H1 (cell line): Measurements from ENCODE around the gene GUCY1A2. TPM values are rescaled to one million over a fixed set of nuclear protein-coding genes. Genes with fewer than 3 reads are reported as not detected.

Experiments used
- CTCF ChIA-PET: fragments of 300-600 bp; sonication (Branson Sonifier 250); formaldehyde crosslinking; loops from one replicate; lab custom pipeline; 2021; ENCODE audit not compliant: partially characterized antibody; lab: Charles Lee
- POLR2A ChIA-PET: fragments of 300-600 bp; sonication (Branson Sonifier 250); formaldehyde crosslinking; loops from one replicate; lab custom pipeline; 2021; ENCODE audit warnings: inconsistent platforms; ENCODE audit not compliant: partially characterized antibody; lab: Charles Lee
- DNase-seq, 2 experiments: peaks; one replicate each; pipeline versions ENCODE4 v3.0.0 to v3.0.0-alpha.2; 2010 to 2022; ENCODE audit warnings: low spot score in 2 of 2, low read depth in 1 of 2, mixed read lengths in 1 of 2
- FAIRE-seq: peaks from 2 replicates; lab custom pipeline; 2011; peaks lifted over from hg19 to GRCh38; lab: Jason Lieb, UNC
- H2AFZ ChIP-seq: 2 replicates; pipeline ENCODE4 v1.8.1; 2012; ENCODE audit warnings: low read length, inconsistent platforms
- H2AK5ac ChIP-seq: 2 replicates; pipeline ENCODE4 v1.6.1; 2013; ENCODE audit warnings: low read depth, low read length
- H2BK120ac ChIP-seq: replicated peaks from 2 replicates; pipeline ENCODE3; 2013; ENCODE audit warnings: low read depth, low read length, inconsistent platforms
- H2BK12ac ChIP-seq: 2 replicates; pipeline ENCODE4 v1.6.1; 2013; ENCODE audit warnings: low read depth, low read length
- H2BK15ac ChIP-seq: 2 replicates; pipeline ENCODE4 v1.6.1; 2013; ENCODE audit warnings: low read length
- H2BK20ac ChIP-seq: 2 replicates; pipeline ENCODE4 v1.6.1; 2013; ENCODE audit warnings: low read length
- H2BK5ac ChIP-seq: 2 replicates; pipeline ENCODE4 v1.6.1; 2013; ENCODE audit warnings: low read depth, low read length
- H3K14ac ChIP-seq: 2 replicates; pipeline ENCODE4 v1.6.1; 2013; ENCODE audit warnings: inconsistent platforms; ENCODE audit not compliant: insufficient read length
- H3K18ac ChIP-seq: 2 replicates; pipeline ENCODE4 v1.6.1; 2013; ENCODE audit warnings: low read length; ENCODE audit errors: extremely low read depth
- H3K23ac ChIP-seq: 2 replicates; pipeline ENCODE4 v1.6.1; 2013; ENCODE audit warnings: inconsistent platforms; ENCODE audit not compliant: insufficient read length
- H3K23me2 ChIP-seq: 2 replicates; pipeline ENCODE4 v1.6.1; 2013; ENCODE audit warnings: low read depth, low read length
- H3K27ac ChIP-seq: 2 replicates; pipeline ENCODE4 v1.6.1; 2011; ENCODE audit warnings: low read depth, low read length, inconsistent platforms
- H3K27me3 ChIP-seq, 4 experiments: replicated peaks in 1 of 4; 1 replicate in 1 of 4; 2 replicates in 3 of 4; pipeline versions ENCODE4 v1.6.1 to v1.8.1; 2011 to 2013; ENCODE audit warnings: low read length in 3 of 4, mild to moderate bottlenecking in 3 of 4, inconsistent platforms in 2 of 4, mixed read lengths in 2 of 4, moderate library complexity in 1 of 4; ENCODE audit not compliant: control insufficient read depth in 3 of 4, insufficient read depth in 3 of 4; ENCODE audit errors: extremely low read depth in 1 of 4
- H3K36me3 ChIP-seq, 4 experiments: 2 replicates each; pipeline versions ENCODE4 v1.6.1 to v1.8.1; 2011 to 2013; ENCODE audit warnings: mild to moderate bottlenecking in 4 of 4, low read length in 3 of 4, moderate library complexity in 2 of 4, control low read depth in 1 of 4, inconsistent platforms in 1 of 4; ENCODE audit not compliant: insufficient read depth in 4 of 4, control insufficient read depth in 2 of 4
- H3K4ac ChIP-seq: replicated peaks from 2 replicates; pipeline ENCODE3; 2013; ENCODE audit warnings: low read length, low read depth, mixed read lengths, inconsistent platforms; ENCODE audit not compliant: insufficient read length
- H3K4me1 ChIP-seq, 4 experiments: replicated peaks in 1 of 4; 1 replicate in 1 of 4; 2 replicates in 3 of 4; pipeline versions ENCODE4 v1.6.1 to v1.8.1; 2011 to 2013; ENCODE audit warnings: low read length in 3 of 4, inconsistent platforms in 2 of 4, mixed read lengths in 1 of 4; ENCODE audit not compliant: insufficient read depth in 4 of 4, control insufficient read depth in 3 of 4
- H3K4me2 ChIP-seq, 2 experiments: 2 replicates each; pipeline versions ENCODE4 v1.6.1 to v1.8.1; 2011 to 2013; ENCODE audit warnings: low read depth in 2 of 2, low read length in 2 of 2, control low read depth in 1 of 2, inconsistent platforms in 1 of 2, mild to moderate bottlenecking in 1 of 2; ENCODE audit not compliant: insufficient read depth in 1 of 2
- H3K4me3 ChIP-seq, 4 experiments: fragments of 200-600, 300-600 bp in 1 of 4; sonication (generic), shearing (Covaris generic), sonication (Bioruptor Twin) in 1 of 4; 2 replicates each; pipeline versions ENCODE4 v1.5.1 to v1.8.1; 2011 to 2016; ENCODE audit warnings: low read length in 4 of 4, low read depth in 3 of 4, control low read depth in 2 of 4, inconsistent platforms in 2 of 4, mild to moderate bottlenecking in 2 of 4, mixed read lengths in 1 of 4, moderate library complexity in 1 of 4; ENCODE audit not compliant: insufficient read depth in 2 of 4; ENCODE audit errors: extremely low read depth in 1 of 4
- H3K56ac ChIP-seq: replicated peaks from 2 replicates; pipeline ENCODE3; 2013; ENCODE audit warnings: low read depth, mild to moderate bottlenecking, mixed read lengths, low read length, inconsistent platforms; ENCODE audit not compliant: insufficient read length
- H3K79me1 ChIP-seq: 2 replicates; pipeline ENCODE4 v1.6.1; 2013; ENCODE audit warnings: low read depth, low read length, control low read depth
- H3K79me2 ChIP-seq, 2 experiments: 2 replicates each; pipeline versions ENCODE4 v1.6.1 to v1.8.1; 2012 to 2013; ENCODE audit warnings: low read length in 2 of 2, mild to moderate bottlenecking in 2 of 2, inconsistent platforms in 1 of 2; ENCODE audit not compliant: insufficient read depth in 2 of 2, control insufficient read depth in 1 of 2
- H3K9ac ChIP-seq, 4 experiments: replicated peaks in 1 of 4; 1 replicate in 1 of 4; 2 replicates in 3 of 4; pipeline versions ENCODE4 v1.6.1 to v1.8.1; 2011 to 2013; ENCODE audit warnings: low read depth in 3 of 4, low read length in 3 of 4, control low read depth in 2 of 4, mild to moderate bottlenecking in 2 of 4, moderate library complexity in 2 of 4, inconsistent platforms in 1 of 4; ENCODE audit errors: extremely low read depth in 1 of 4
- H3K9me3 ChIP-seq, 2 experiments: 2 replicates each; pipeline versions ENCODE4 v1.6.1 to v1.8.1; 2012 to 2013; ENCODE audit warnings: mild to moderate bottlenecking in 2 of 2, moderate library complexity in 2 of 2, control low read depth in 1 of 2, inconsistent platforms in 1 of 2, low read depth in 1 of 2, low read length in 1 of 2, mixed read lengths in 1 of 2; ENCODE audit not compliant: insufficient read depth in 2 of 2
- H4K20me1 ChIP-seq, 2 experiments: replicated peaks in 1 of 2; 2 replicates each; pipeline versions ENCODE3 to v1.8.1; 2011 to 2013; ENCODE audit warnings: inconsistent platforms in 2 of 2, low read length in 2 of 2, mild to moderate bottlenecking in 1 of 2; ENCODE audit not compliant: insufficient read depth in 2 of 2, control insufficient read depth in 1 of 2
- H4K5ac ChIP-seq: 2 replicates; pipeline ENCODE4 v1.6.1; 2013; ENCODE audit warnings: low read length, low read depth, mixed read lengths, inconsistent platforms; ENCODE audit not compliant: insufficient read length
- H4K8ac ChIP-seq: 2 replicates; pipeline ENCODE4 v1.8.0; 2013; ENCODE audit warnings: mild to moderate bottlenecking, moderate library complexity, low read length, inconsistent platforms; ENCODE audit not compliant: insufficient read depth; ENCODE audit errors: extremely low read depth
- H4K91ac ChIP-seq: replicated peaks from 2 replicates; pipeline ENCODE3; 2013; ENCODE audit warnings: low read length, mixed read lengths, inconsistent platforms; ENCODE audit not compliant: insufficient read length
- KDM4A ChIP-seq: IDR thresholded peaks from one replicate; pipeline ENCODE4 v1.7.1; 2012; ENCODE audit warnings: low read depth, mild to moderate bottlenecking, moderate library complexity, low read length, inconsistent platforms; ENCODE audit not compliant: severe bottlenecking
- KDM5A ChIP-seq: fragments of 200-600 bp; IDR thresholded peaks from 2 replicates; pipeline ENCODE4 v1.7.1; 2012; ENCODE audit warnings: mild to moderate bottlenecking, low read length, inconsistent platforms, mixed read lengths
- RAD21 ChIP-seq, 2 experiments: IDR thresholded peaks in 1 of 2; conservative IDR thresholded peaks in 1 of 2; 2 replicates each; pipeline ENCODE4 v1.6.1; 2011; ENCODE audit warnings: low read depth in 2 of 2, low read length in 2 of 2, improper control_type of control experiment in 1 of 2, inconsistent platforms in 1 of 2, mild to moderate bottlenecking in 1 of 2, moderate library complexity in 1 of 2
- SAP30 ChIP-seq: fragments of 300-600 bp; sonication (generic); IDR thresholded peaks from 2 replicates; pipeline ENCODE4 v1.7.1; 2012; ENCODE audit warnings: low read length, moderate library complexity, mild to moderate bottlenecking, inconsistent platforms; ENCODE audit not compliant: insufficient read depth, insufficient replicate concordance
- SIRT6 ChIP-seq: IDR thresholded peaks from one replicate; pipeline ENCODE4 v1.7.1; 2012; ENCODE audit warnings: low read length, inconsistent platforms
- WGBS, 2 experiments: shearing (Covaris generic) in 1 of 2; methylation state at CpG; one replicate each; pipeline versions ENCODE4 v1.1.6 to v1.1.7; 2013 to 2015; ENCODE audit warnings: low lambda C conversion rate in 2 of 2, mixed read lengths in 2 of 2, inconsistent platforms in 1 of 2, low coverage in 1 of 2, missing lambda C conversion rate in 1 of 2; ENCODE audit not compliant: insufficient replicate concordance in 2 of 2, insufficient coverage in 1 of 2, insufficient read length in 1 of 2; ENCODE audit errors: extremely low coverage in 1 of 2, missing lambda C conversion rate in 1 of 2; 5-methylcytosine and 5-hydroxymethylcytosine counted together
- polyA plus RNA-seq, 7 experiments: library from polyadenylated mRNA; depleted of rRNA in 3 of 7; stranded (reverse) in 5 of 7; unstranded in 2 of 7; fragments of >200 nt in 5 of 7; fragments of 200-250 nt in 2 of 7; gene quantifications; 1 replicate in 5 of 7; 2 replicates in 1 of 7; 4 replicates in 1 of 7; pipeline versions ENCODE4 v1.2.1 to v1.2.3, GENCODE V29; 2011 to 2013; ENCODE audit warnings: missing spikeins in 2 of 7, mixed read lengths in 2 of 7
- total RNA-seq: library from RNA; stranded (reverse); fragmentation: NEBNext Ultra II Directional; extraction: Animal tissue kit (Norgen Biotek cat#: 25700); gene quantifications from 2 replicates; pipeline ENCODE4 v1.2.1, GENCODE V29; 2021
- TF ChIP-seq, protein P1 (sequence below): IDR thresholded peaks from 2 replicates; pipeline ENCODE4 v1.6.1; 2012; ENCODE audit warnings: inconsistent platforms
- TF ChIP-seq, protein P2 (sequence below): IDR thresholded peaks from 2 replicates; pipeline ENCODE4 v1.6.1; 2012; ENCODE audit warnings: inconsistent platforms

Gene GUCY1A2
- total and polyA plus RNA-seq, 2 of the 8 experiments (the other 6 are each of a cell fraction or from before 2014, with no cell fraction given): 0.11 to 1.9 TPM

DNA sequence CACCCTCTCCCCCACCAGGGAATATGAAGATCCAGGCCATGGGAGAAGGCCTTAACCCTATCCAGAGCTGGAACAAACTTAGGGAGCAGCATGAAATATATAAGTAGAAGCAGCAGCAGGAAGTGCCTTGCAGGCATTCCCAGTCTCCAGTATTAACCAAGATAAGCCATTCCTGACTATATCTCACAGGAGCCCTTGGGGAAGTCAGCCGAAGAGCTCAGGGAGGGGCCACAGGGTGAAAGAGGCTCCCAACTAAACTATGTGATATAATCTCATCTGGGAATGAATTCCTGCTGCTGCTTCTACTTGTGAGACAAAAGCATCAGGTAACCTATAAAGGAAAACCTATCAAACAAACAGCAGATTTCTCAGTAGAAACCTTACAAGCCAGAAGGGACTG, 36.1 kb upstream of the GUCY1A2 start:
- Histone ChIP-seq H3K9ac (no peak overlapping the region), H4K8ac (no peak overlapping the region), H4K5ac (no peak overlapping the region), H3K4ac (no peak overlapping the region), H3K36me3 (no peaks in the 10 kb centered on the region), H3K23me2 (no peaks in the 10 kb centered on the region; the same call in 1 of the 2 replicates), H2BK20ac (no peak overlapping the region), H2BK12ac (no peak overlapping the region), H2AK5ac (no peak overlapping the region), H4K20me1 (no peaks in the 10 kb centered on the region), H2BK15ac (no peak overlapping the region), H3K14ac (no peak overlapping the region), H3K27me3 (no peaks in the 10 kb centered on the region), H3K23ac (no peak overlapping the region), H3K9me3 (peaks cover 26 to 27% of the 10 kb centered on the region in 2 experiments), H3K79me2 (no peaks in the 10 kb centered on the region), H4K91ac (no peak overlapping the region), H2BK5ac (no peak overlapping the region), H3K56ac (no peak overlapping the region), H3K27ac (no peak overlapping the region), H3K18ac (no peak overlapping the region), H3K4me3 (no peak overlapping the region), H3K4me2 (no peak overlapping the region), H3K79me1 (no peaks in the 10 kb centered on the region), H3K4me1 (no peaks in the 10 kb centered on the region), H2BK120ac (no peak overlapping the region), H2AFZ (no peak overlapping the region)
- ChIA-PET CTCF (no interaction called here), POLR2A (no interaction called here)
- TF ChIP-seq, protein P1, sequence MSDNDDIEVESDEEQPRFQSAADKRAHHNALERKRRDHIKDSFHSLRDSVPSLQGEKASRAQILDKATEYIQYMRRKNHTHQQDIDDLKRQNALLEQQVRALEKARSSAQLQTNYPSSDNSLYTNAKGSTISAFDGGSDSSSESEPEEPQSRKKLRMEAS: no peak
- TF ChIP-seq, protein P2, sequence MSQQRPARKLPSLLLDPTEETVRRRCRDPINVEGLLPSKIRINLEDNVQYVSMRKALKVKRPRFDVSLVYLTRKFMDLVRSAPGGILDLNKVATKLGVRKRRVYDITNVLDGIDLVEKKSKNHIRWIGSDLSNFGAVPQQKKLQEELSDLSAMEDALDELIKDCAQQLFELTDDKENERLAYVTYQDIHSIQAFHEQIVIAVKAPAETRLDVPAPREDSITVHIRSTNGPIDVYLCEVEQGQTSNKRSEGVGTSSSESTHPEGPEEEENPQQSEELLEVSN: no peak
- TF ChIP-seq SAP30: no peak
- TF ChIP-seq KDM5A: no peak
- TF ChIP-seq RAD21 (IDR thresholded peaks at IDR 0.05 in 1 of 2, conservative IDR thresholded peaks at IDR 0.05 in 1 of 2; ENCODE audit: low read depth in 2 of 2, low read length in 2 of 2): no peak
- no peak for TF ChIP-seq SIRT6
- TF ChIP-seq KDM4A: no peak
- FAIRE-seq (no peak), DNase-seq (no peak)
- WGBS, 2 experiments: 92% methylated on average over 1 of the region's 1 CpG; no CpG with 5 or more reads in 1 of the 2 experiments
